GM12874 (cell line): ENCODE measurements around the gene ANKRD66.

Experiments used
- TF ChIP-seq, protein P1 (sequence below): IDR thresholded peaks from 2 replicates; pipeline ENCODE4 v1.5.1; 2011; ENCODE audit warnings: low read depth, mild to moderate bottlenecking, control low read depth, low read length, moderate library complexity; ENCODE audit not compliant: insufficient read depth

The ANKRD66 gene

DNA sequence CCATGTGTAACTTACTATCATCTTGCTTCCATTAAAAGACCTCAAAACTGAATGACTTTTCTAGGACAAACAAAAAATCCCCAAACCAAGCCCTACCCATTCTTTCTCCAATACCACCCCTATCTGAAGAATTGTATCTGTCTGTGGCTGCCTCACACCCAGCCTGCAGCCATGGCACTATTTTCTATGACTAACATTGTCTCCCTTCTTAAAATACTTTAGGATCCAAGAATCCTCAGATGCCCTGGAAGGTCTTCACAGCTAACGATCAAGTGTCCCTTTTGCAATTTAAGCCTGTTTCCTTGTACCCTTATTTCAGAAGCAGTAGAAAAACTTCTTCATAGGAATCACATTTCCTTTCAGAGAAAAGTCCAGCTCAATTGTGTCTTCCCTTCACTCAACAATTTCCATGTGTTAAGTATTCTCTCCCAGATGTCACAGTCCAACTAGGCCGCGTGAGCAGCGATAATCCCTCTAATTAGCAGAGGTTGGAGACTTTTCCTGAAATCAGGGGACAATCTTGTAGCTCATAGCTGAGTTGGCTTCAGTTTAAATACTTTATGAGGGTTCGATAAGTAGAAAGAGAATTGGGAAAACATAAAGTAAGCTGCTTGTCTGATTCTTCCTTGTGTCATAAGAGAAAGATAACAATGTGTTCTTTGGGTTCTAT, 41.3 kb downstream of the ANKRD66 start:
- TF ChIP-seq, protein P1, sequence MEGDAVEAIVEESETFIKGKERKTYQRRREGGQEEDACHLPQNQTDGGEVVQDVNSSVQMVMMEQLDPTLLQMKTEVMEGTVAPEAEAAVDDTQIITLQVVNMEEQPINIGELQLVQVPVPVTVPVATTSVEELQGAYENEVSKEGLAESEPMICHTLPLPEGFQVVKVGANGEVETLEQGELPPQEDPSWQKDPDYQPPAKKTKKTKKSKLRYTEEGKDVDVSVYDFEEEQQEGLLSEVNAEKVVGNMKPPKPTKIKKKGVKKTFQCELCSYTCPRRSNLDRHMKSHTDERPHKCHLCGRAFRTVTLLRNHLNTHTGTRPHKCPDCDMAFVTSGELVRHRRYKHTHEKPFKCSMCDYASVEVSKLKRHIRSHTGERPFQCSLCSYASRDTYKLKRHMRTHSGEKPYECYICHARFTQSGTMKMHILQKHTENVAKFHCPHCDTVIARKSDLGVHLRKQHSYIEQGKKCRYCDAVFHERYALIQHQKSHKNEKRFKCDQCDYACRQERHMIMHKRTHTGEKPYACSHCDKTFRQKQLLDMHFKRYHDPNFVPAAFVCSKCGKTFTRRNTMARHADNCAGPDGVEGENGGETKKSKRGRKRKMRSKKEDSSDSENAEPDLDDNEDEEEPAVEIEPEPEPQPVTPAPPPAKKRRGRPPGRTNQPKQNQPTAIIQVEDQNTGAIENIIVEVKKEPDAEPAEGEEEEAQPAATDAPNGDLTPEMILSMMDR = no peak

GRCh38 chr6:46788791-46789190, 42.1 kb downstream of the ANKRD66 start:
- TF ChIP-seq, protein P1 = no peak

- TF ChIP-seq, protein P1 = no peak
These were observed 43.0 kb downstream of the ANKRD66 start for GRCh38 chr6:46789434-46790354.

GRCh38 chr6:46790355-46790874, 43.7 kb downstream of the ANKRD66 start:
- TF ChIP-seq, protein P1 = no peak

DNA sequence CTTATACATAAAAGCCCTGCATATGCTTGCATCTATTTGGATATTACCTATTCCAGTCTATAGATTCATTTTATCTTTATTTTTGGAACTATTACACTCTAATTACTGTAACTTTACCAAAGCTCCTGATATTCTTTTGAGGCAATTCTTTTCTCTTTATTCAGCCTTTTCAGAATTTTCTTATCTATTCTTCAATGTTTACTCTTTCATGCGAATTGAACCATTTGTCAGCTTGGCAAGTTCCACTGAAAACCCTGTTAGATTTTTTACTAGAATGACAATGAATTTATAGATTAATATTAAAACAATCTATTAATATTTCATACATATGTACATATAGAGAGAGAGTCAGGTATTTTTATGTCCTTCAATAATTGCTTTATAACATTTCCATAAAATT, 45.9 kb downstream of the ANKRD66 start:
- TF ChIP-seq, protein P1 = no peak

GRCh38 chr6:46793138-46793537, 46.4 kb downstream of the ANKRD66 start, which contains the start of gene MEP1A:
Gene MEP1A (plus strand): TSS chr6:46793389. CDS start chr6:46793399, 10 bp downstream.
- TF ChIP-seq, protein P1 = no peak

DNA sequence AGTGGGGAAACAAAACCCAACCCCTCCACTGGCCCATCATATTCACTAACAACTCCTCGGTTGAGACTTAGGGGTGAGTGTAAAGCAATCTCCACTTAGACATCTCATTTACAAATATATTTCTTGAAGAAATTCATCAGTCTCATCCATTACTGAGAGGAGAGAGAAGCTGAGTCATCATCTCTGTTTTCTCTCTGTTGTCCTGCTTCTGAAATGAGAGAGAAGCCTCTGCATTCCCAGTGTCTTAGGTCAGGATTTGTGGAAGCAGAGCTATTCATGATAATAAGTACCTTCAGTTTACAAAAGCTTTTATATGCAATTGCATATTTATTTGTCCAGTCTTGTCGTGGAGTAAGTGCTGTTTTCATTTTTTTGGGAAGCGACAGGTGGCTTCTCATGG, 47.3 kb downstream of the ANKRD66 start:
- TF ChIP-seq, protein P1 = no peak
